HFFc6 (cell line): ENCODE data around the gene CXXC5. TPM values are rescaled to one million over a fixed set of nuclear protein-coding genes. Genes with fewer than 3 reads are reported as not detected.
A peak's percentile ranks its signal among the peaks of the same experiment; 100 is the strongest.

Source experiments
- DNase-seq: peaks from one replicate; pipeline ENCODE4 v3.0.0-alpha.2; 2018
- H3K27ac Mint-ChIP-seq: 2 replicates; pipeline ENCODE4 v1.8.0; 2020; ENCODE audit warnings: mild to moderate bottlenecking, mixed read lengths
- H3K27me3 Mint-ChIP-seq: 2 replicates; pipeline ENCODE4 v1.8.0; 2021; ENCODE audit warnings: mild to moderate bottlenecking, moderate library complexity, mixed read lengths; ENCODE audit not compliant: insufficient read depth
- H3K36me3 Mint-ChIP-seq: 2 replicates; pipeline ENCODE4 v1.8.0; 2021; ENCODE audit warnings: low read depth, mixed read lengths
- H3K4me1 Mint-ChIP-seq: 2 replicates; pipeline ENCODE4 v1.8.0; 2020; ENCODE audit warnings: low read depth, mixed read lengths
- H3K4me3 Mint-ChIP-seq: 2 replicates; pipeline ENCODE4 v1.8.0; 2020; ENCODE audit warnings: mild to moderate bottlenecking, moderate library complexity, mixed read lengths
- H3K9me3 Mint-ChIP-seq: 2 replicates; pipeline ENCODE4 v1.8.0; 2020; ENCODE audit warnings: mild to moderate bottlenecking, mixed read lengths
- total RNA-seq, 6 experiments: library from RNA; stranded (reverse); fragmentation: NEBNext Ultra II Directional; extraction: Animal tissue kit (Norgen Biotek cat#: 25700); gene quantifications; 2 replicates in 1 of 6; 3 replicates in 5 of 6; pipeline ENCODE4 v1.2.3, GENCODE V29; 2021
- TF ChIP-seq, protein P1 (sequence below): fragments of 200-600 bp; sonication (generic); IDR thresholded peaks from 2 replicates; pipeline ENCODE4 v1.5.0; 2021; ENCODE audit warnings: antibody characterized with exemption, mild to moderate bottlenecking

CXXC5 gene
- total RNA-seq, 6 experiments from 2014 or later: 46.4 to 58.5 (median 49.2) TPM

GRCh38 chr5:139696894-139697658 lies 48.9 kb downstream of the CXXC5 start:
- Mint-ChIP-seq H3K9me3 (no peaks in the 10 kb centered on the region), H3K4me1 (peaks cover 54% of the 10 kb centered on the region), H3K27me3 (peaks cover 2% of the 10 kb centered on the region; the same call in 1 of the 2 replicates), H3K4me3 (peak overlapping the region; percentile 83), H3K36me3 (no peaks in the 10 kb centered on the region), H3K27ac (peak overlapping the region; percentile 92)
- DNase-seq: peak; percentile 71
- TF ChIP-seq, protein P1, sequence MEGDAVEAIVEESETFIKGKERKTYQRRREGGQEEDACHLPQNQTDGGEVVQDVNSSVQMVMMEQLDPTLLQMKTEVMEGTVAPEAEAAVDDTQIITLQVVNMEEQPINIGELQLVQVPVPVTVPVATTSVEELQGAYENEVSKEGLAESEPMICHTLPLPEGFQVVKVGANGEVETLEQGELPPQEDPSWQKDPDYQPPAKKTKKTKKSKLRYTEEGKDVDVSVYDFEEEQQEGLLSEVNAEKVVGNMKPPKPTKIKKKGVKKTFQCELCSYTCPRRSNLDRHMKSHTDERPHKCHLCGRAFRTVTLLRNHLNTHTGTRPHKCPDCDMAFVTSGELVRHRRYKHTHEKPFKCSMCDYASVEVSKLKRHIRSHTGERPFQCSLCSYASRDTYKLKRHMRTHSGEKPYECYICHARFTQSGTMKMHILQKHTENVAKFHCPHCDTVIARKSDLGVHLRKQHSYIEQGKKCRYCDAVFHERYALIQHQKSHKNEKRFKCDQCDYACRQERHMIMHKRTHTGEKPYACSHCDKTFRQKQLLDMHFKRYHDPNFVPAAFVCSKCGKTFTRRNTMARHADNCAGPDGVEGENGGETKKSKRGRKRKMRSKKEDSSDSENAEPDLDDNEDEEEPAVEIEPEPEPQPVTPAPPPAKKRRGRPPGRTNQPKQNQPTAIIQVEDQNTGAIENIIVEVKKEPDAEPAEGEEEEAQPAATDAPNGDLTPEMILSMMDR: 0 out of 2 replicates have a peak, but pooled peaks have one; percentile 9

GRCh38 chr5:139698490-139699146 lies 50.5 kb downstream of the CXXC5 start:
- Mint-ChIP-seq H3K4me1 (peaks cover 50% of the 10 kb centered on the region), H3K36me3 (no peaks in the 10 kb centered on the region), H3K9me3 (no peaks in the 10 kb centered on the region), H3K27me3 (peaks cover 4% of the 10 kb centered on the region; the same call in 1 of the 2 replicates), H3K4me3 (peak overlapping the region; percentile 83; the same call in 1 of the 2 replicates), H3K27ac (peak overlapping the region; percentile 92)
- TF ChIP-seq, protein P1: no peak
- peak; percentile 58 for DNase-seq

DNA sequence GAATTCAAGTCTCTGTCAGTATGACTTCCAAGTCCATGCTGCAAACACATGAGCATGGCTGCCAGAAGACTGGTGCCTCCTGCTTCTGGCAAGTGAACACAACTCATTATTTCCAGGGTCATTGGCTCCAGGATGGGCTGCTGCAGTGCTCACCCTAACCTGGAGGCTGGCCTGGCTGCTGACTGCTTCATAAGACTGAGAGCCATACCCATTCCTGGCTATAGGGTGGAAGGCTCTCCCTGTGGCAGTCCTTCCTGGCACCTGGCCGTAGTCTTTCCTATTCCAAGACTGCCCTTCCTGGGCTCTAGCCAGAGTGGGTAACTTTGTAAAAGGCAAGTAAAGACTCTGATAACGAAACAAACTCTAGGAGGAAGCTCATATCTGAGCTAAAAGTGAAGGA lies 51.2 kb downstream of the CXXC5 start:
- Mint-ChIP-seq H3K9me3 (no peaks in the 10 kb centered on the region), H3K4me1 (peaks cover 43% of the 10 kb centered on the region), H3K4me3 (no peak overlapping the region), H3K36me3 (no peaks in the 10 kb centered on the region), H3K27me3 (peaks cover 4% of the 10 kb centered on the region; the same call in 1 of the 2 replicates), H3K27ac (peak overlapping the region; percentile 41; the same call in 1 of the 2 replicates)
- no peak for DNase-seq
- TF ChIP-seq, protein P1: no peak

- TF ChIP-seq, protein P1: no peak
- Mint-ChIP-seq H3K27me3 (peaks cover 7% of the 10 kb centered on the region; the same call in 1 of the 2 replicates), H3K27ac (no peak overlapping the region), H3K36me3 (no peaks in the 10 kb centered on the region), H3K4me1 (peaks cover 30% of the 10 kb centered on the region), H3K4me3 (no peak overlapping the region), H3K9me3 (no peaks in the 10 kb centered on the region)
- no peak for DNase-seq
Observed at GRCh38 chr5:139700711-139701055, 52.5 kb downstream of the CXXC5 start.

DNA sequence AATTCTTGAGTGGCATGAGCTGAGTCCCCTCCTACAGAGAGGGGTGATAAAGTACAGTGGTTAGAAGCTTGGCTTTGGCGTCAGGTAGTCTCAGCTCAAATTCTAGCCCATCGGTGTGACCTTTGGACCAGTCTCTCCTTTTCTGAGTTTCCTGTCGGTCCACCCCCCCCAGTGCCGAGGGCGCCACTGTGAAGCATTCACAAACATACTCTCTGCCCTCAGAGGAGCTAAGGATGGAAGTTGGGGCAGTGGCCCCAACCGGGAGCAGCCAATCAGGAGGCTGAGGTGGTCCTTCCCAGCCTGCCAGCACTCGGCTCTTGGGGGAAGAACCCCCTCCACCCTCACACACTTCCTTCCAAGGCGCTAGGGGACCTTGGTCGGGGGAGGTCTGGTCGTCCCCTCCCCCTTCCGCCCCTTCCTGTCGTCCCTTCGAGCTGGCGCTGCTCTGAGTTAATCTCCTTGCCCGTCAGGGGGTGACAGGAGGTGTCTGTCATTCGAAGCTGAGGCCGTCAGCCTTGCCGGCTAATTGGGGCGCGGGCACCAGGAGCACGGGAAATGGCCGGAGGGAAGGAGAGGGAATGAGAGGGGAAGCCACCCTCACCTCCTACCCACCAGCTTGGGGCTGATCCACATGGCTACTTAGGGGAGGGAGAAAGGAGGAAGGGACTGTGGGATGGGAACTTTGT lies 53.0 kb downstream of the CXXC5 start:
- no peaks in the 10 kb centered on the region for H3K36me3 Mint-ChIP-seq
- H3K4me1 Mint-ChIP-seq: peaks cover 25% of the 10 kb centered on the region
- DNase-seq: no peak
- H3K4me3 Mint-ChIP-seq: no peak overlapping the region
- peaks cover 7% of the 10 kb centered on the region; the same call in 1 of the 2 replicates for H3K27me3 Mint-ChIP-seq
- no peaks in the 10 kb centered on the region for H3K9me3 Mint-ChIP-seq
- no peak overlapping the region for H3K27ac Mint-ChIP-seq
- TF ChIP-seq, protein P1: no peak
